ENCODE measurements around the gene C16orf92.

C16orf92 gene

GRCh38 chr16:30030011-30030685 lies 7.2 kb downstream of the C16orf92 start:
- Histone ChIP-seq H3K27ac (ENCODE audit: low read length) (no peak overlapping the region), H3K27me3 (ENCODE audit: insufficient read depth, low read length, poor library complexity) (no peaks in the 10 kb centered on the region), H3K4me2 (ENCODE audit: insufficient read depth, low read length) (no peak overlapping the region), H3K4me1 (ENCODE audit: insufficient read depth, low read length) (no peaks in the 10 kb centered on the region), H3K9me3 (ENCODE audit: insufficient read depth, low read length, severe bottlenecking) (no peaks in the 10 kb centered on the region), H3K4me3 (ENCODE audit: low read depth in 1 of 2, low read length in 2 of 2) (no peak overlapping the region), H3K79me2 (ENCODE audit: insufficient read depth, low read length) (no peaks in the 10 kb centered on the region), H2AFZ (ENCODE audit: low read depth, low read length) (no peak overlapping the region), H3K9ac (ENCODE audit: low read depth, low read length) (no peak overlapping the region), H4K20me1 (ENCODE audit: insufficient read depth, low read length) (peaks cover 9% of the 10 kb centered on the region; the same call in 1 of the 2 replicates), H3K36me3 (ENCODE audit: insufficient read depth, low read length) (no peaks in the 10 kb centered on the region)
- DNase-seq (no peak), ATAC-seq (ENCODE audit: insufficient read depth, low read depth) (no peak)
- TF ChIP-seq CTCF (IDR thresholded peaks at IDR 0.05; ENCODE audit: borderline replicate concordance, extremely low read depth, low read length, poor library complexity, severe bottlenecking): no peak
- TF ChIP-seq EZH2 (IDR thresholded peaks at IDR 0.05; ENCODE audit: borderline replicate concordance, low read depth, low read length, severe bottlenecking): no peak

- H3K27me3 ChIP-seq (ENCODE audit: insufficient read depth, low read length, poor library complexity): no peaks in the 10 kb centered on the region
- H3K36me3 ChIP-seq (ENCODE audit: insufficient read depth, low read length): no peaks in the 10 kb centered on the region
- H3K4me1 ChIP-seq (ENCODE audit: insufficient read depth, low read length): no peaks in the 10 kb centered on the region
- ATAC-seq (ENCODE audit: insufficient read depth, low read depth) (peak; percentile 41; the same call in 1 of the 3 replicates), DNase-seq (no peak)
- no peak within 1 kb of the TSS for H3K9ac ChIP-seq (ENCODE audit: low read depth, low read length)
- peaks cover 9% of the 10 kb centered on the region; the same call in 1 of the 2 replicates for H4K20me1 ChIP-seq (ENCODE audit: insufficient read depth, low read length)
- TF ChIP-seq CTCF (IDR thresholded peaks at IDR 0.05; ENCODE audit: borderline replicate concordance, extremely low read depth, low read length, poor library complexity, severe bottlenecking): no peak
- no peak for TF ChIP-seq EZH2 (IDR thresholded peaks at IDR 0.05; ENCODE audit: borderline replicate concordance, low read depth, low read length, severe bottlenecking)
- peak within 1 kb of the TSS; percentile 28; the same call in 1 of the 2 replicates for H3K4me2 ChIP-seq (ENCODE audit: insufficient read depth, low read length)
- no peaks in the 10 kb centered on the region for H3K79me2 ChIP-seq (ENCODE audit: insufficient read depth, low read length)
- H3K27ac ChIP-seq (ENCODE audit: low read length): no peak within 1 kb of the TSS
- no peak within 1 kb of the TSS for H2AFZ ChIP-seq (ENCODE audit: low read depth, low read length)
- H3K4me3 ChIP-seq (ENCODE audit: low read depth in 1 of 2, low read length in 2 of 2): no peak within 1 kb of the TSS
- no peaks in the 10 kb centered on the region for H3K9me3 ChIP-seq (ENCODE audit: insufficient read depth, low read length, severe bottlenecking)
Observed at GRCh38 chr16:30030841-30031413, 7.9 kb downstream of the C16orf92 start, which contains the start of gene TLCD3B. Gene TLCD3B, minus strand, starts transcription at chr16:30031271. Its CDS starts 744 bp downstream, at chr16:30030527.

- TF ChIP-seq CTCF (IDR thresholded peaks at IDR 0.05; ENCODE audit: borderline replicate concordance, extremely low read depth, low read length, poor library complexity, severe bottlenecking) (no peak), EZH2 (IDR thresholded peaks at IDR 0.05; ENCODE audit: borderline replicate concordance, low read depth, low read length, severe bottlenecking) (no peak)
- DNase-seq (no peak), ATAC-seq (ENCODE audit: insufficient read depth, low read depth) (no peak)
- Histone ChIP-seq H4K20me1 (ENCODE audit: insufficient read depth, low read length) (peaks cover 9% of the 10 kb centered on the region; the same call in 1 of the 2 replicates), H3K9ac (ENCODE audit: low read depth, low read length) (no peak overlapping the region), H3K4me2 (ENCODE audit: insufficient read depth, low read length) (0 out of 2 replicates have a peak overlapping the region, but pooled peaks have one; percentile 28), H3K4me3 (ENCODE audit: low read depth in 1 of 2, low read length in 2 of 2) (no peak overlapping the region), H3K27me3 (ENCODE audit: insufficient read depth, low read length, poor library complexity) (no peaks in the 10 kb centered on the region), H3K27ac (ENCODE audit: low read length) (no peak overlapping the region), H3K4me1 (ENCODE audit: insufficient read depth, low read length) (no peaks in the 10 kb centered on the region), H3K9me3 (ENCODE audit: insufficient read depth, low read length, severe bottlenecking) (no peaks in the 10 kb centered on the region), H2AFZ (ENCODE audit: low read depth, low read length) (no peak overlapping the region), H3K79me2 (ENCODE audit: insufficient read depth, low read length) (no peaks in the 10 kb centered on the region), H3K36me3 (ENCODE audit: insufficient read depth, low read length) (no peaks in the 10 kb centered on the region)
Observed at GRCh38 chr16:30031477-30031918, 8.5 kb downstream of the C16orf92 start.

Measured in DND-41 (cell line).